ENCODE results near the gene NOC4L. TPM values are rescaled to one million over a fixed set of nuclear protein-coding genes. Genes with fewer than 3 reads are reported as not detected.

NOC4L gene
- total RNA-seq, 2 experiments from 2014 or later, result 31.0 to 47.6 TPM

- H2AFZ ChIP-seq (ENCODE audit: low read length), result no peak overlapping the region
- peaks cover 63% of the 10 kb centered on the region for H3K36me3 ChIP-seq (ENCODE audit: insufficient read depth, low read length)
- no TSS peak for BruUV-seq (replicated peaks)
- H3K27ac ChIP-seq (ENCODE audit: low read depth, low read length, poor library complexity, severe bottlenecking), result no peak overlapping the region
- TF ChIP-seq EZH2phosphoT487 (IDR thresholded peaks at IDR 0.05; ENCODE audit: borderline replicate concordance, low read depth, low read length), result no peak
- TF ChIP-seq CTCF (conservative IDR thresholded peaks at IDR 0.05; ENCODE audit: low read length), result no peak
- H3K4me3 ChIP-seq (ENCODE audit: low read depth, low read length, poor library complexity, severe bottlenecking), result no peak overlapping the region
- no peaks in the 10 kb centered on the region for H3K9me2 ChIP-seq (ENCODE audit: insufficient read depth, low read length)
- H3K4me2 ChIP-seq (ENCODE audit: low read length), result no peak overlapping the region
- H4K20me1 ChIP-seq (ENCODE audit: insufficient read depth, low read length), result no peaks in the 10 kb centered on the region
- peaks cover 17% of the 10 kb centered on the region for H3K9me3 ChIP-seq (ENCODE audit: low read length)
- no peaks in the 10 kb centered on the region for H3K4me1 ChIP-seq (ENCODE audit: insufficient read depth, low read length, poor library complexity, severe bottlenecking)
- ChIA-PET POLR2A (no interaction called here), CTCF (ENCODE audit: unreplicated experiment) (interaction anchor here (0.6 kb wide), 1 partner anchor 275 kb away, joined by 7 read pairs; no protein-coding TSS in a partner anchor)
- intact Hi-C loops (cut with micrococcal nuclease; ENCODE audit: unreplicated experiment), result loop anchor here (2.0 kb wide), 1 partner anchor 262 kb away; no protein-coding TSS in a partner anchor
- no peaks in the 10 kb centered on the region for H3K79me2 ChIP-seq (ENCODE audit: insufficient read depth, low read depth, low read length)
- no peak for DNase-seq (ENCODE audit: low spot score)
Measured at GRCh38 chr12:132152411-132152821, 8.2 kb downstream of the NOC4L start.

- ChIA-PET POLR2A (no interaction called here), CTCF (ENCODE audit: unreplicated experiment) (no interaction called here)
- Histone ChIP-seq H3K9me2 (ENCODE audit: insufficient read depth, low read length) (no peaks in the 10 kb centered on the region), H3K4me1 (ENCODE audit: insufficient read depth, low read length, poor library complexity, severe bottlenecking) (no peaks in the 10 kb centered on the region), H3K4me3 (ENCODE audit: low read depth, low read length, poor library complexity, severe bottlenecking) (no peak overlapping the region), H3K27ac (ENCODE audit: low read depth, low read length, poor library complexity, severe bottlenecking) (no peak overlapping the region), H4K20me1 (ENCODE audit: insufficient read depth, low read length) (no peaks in the 10 kb centered on the region), H2AFZ (ENCODE audit: low read length) (no peak overlapping the region), H3K36me3 (ENCODE audit: insufficient read depth, low read length) (peaks cover 63% of the 10 kb centered on the region), H3K79me2 (ENCODE audit: insufficient read depth, low read depth, low read length) (no peaks in the 10 kb centered on the region), H3K4me2 (ENCODE audit: low read length) (no peak overlapping the region), H3K9me3 (ENCODE audit: low read length) (peaks cover 23% of the 10 kb centered on the region)
- DNase-seq (ENCODE audit: low spot score), result no peak
- intact Hi-C loops (cut with micrococcal nuclease; ENCODE audit: unreplicated experiment), result loop anchor here (2.0 kb wide), 1 partner anchor 262 kb away; no protein-coding TSS in a partner anchor
- BruUV-seq (replicated peaks), result no TSS peak
- no peak for TF ChIP-seq CTCF (conservative IDR thresholded peaks at IDR 0.05; ENCODE audit: low read length)
- TF ChIP-seq EZH2phosphoT487 (IDR thresholded peaks at IDR 0.05; ENCODE audit: borderline replicate concordance, low read depth, low read length), result no peak
Measured at GRCh38 chr12:132152953-132153352, 8.7 kb downstream of the NOC4L start.

DNA sequence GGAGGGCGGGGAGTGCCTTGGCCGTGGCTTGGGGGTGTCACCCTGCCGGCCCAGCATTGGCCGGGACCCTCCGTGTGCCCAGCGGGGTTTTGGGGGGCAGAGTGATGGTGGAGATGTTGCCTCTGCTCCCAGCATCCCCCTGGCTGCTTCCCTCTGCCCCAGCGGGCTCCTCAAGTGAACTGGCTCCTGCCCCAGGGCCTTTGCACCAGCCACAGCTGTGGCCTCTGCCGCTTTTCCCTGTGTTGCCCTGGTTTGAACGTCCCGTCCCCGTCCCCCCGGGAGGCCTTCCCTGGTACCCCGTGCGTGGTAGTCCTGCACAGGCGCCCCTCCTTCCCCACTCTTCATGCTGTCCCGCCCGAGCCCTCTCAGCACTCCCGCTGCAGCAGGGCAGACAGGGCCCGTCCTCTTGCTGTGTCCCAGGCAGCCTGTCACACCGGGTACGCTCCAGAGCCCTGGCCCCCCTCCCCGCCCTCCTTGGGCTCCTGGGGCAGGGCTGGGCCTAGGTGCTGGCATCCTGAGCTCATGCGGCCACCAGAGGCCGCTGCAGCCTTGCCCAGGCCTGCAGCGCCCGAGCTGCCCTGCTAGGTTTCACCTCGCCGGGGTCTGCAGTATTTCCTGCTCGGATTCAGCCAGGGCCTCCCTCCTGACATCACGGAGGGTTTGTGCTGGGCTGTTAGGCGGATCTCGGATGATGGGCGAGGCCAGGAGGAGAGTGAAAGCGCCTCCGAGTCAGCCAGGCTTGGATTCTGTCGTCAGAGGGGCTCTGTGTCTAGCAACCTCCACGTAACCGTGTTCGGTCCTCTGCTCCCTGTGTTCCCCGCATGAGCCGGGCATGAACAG, 9.5 kb downstream of the NOC4L start:
- POLR2A ChIA-PET, result no interaction called here
- peaks cover 67% of the 10 kb centered on the region for H3K36me3 ChIP-seq (ENCODE audit: insufficient read depth, low read length)
- H3K4me1 ChIP-seq (ENCODE audit: insufficient read depth, low read length, poor library complexity, severe bottlenecking), result no peaks in the 10 kb centered on the region

More for the DNA sequence above, 9.5 kb downstream of the NOC4L start:
- Histone ChIP-seq H3K9me2 (ENCODE audit: insufficient read depth, low read length) (no peaks in the 10 kb centered on the region), H4K20me1 (ENCODE audit: insufficient read depth, low read length) (no peaks in the 10 kb centered on the region), H3K27ac (ENCODE audit: low read depth, low read length, poor library complexity, severe bottlenecking) (no peak overlapping the region), H3K4me2 (ENCODE audit: low read length) (no peak overlapping the region), H3K79me2 (ENCODE audit: insufficient read depth, low read depth, low read length) (no peaks in the 10 kb centered on the region), H2AFZ (ENCODE audit: low read length) (no peak overlapping the region), H3K9me3 (ENCODE audit: low read length) (peaks cover 24% of the 10 kb centered on the region), H3K4me3 (ENCODE audit: low read depth, low read length, poor library complexity, severe bottlenecking) (no peak overlapping the region)
- DNase-seq (ENCODE audit: low spot score), result peak; percentile 76
- intact Hi-C loops (cut with micrococcal nuclease; ENCODE audit: unreplicated experiment), result loop anchor here (1.0 to 2.0 kb wide), 2 partner anchors 66 to 261 kb away; no protein-coding TSS in a partner anchor
- no TSS peak for BruUV-seq (replicated peaks)
- TF ChIP-seq CTCF (conservative IDR thresholded peaks at IDR 0.05; ENCODE audit: low read length) (peak; percentile 86), EZH2phosphoT487 (IDR thresholded peaks at IDR 0.05; ENCODE audit: borderline replicate concordance, low read depth, low read length) (no peak)
- CTCF ChIA-PET (ENCODE audit: unreplicated experiment), result interaction anchor here (1.0 kb wide), 1 partner anchor 260 kb away, joined by 5 read pairs; no protein-coding TSS in a partner anchor
